HG02840 (cell line): ENCODE results near the gene DCXR.

Experiments
- ATAC-seq: cut with Tn5 transposase; IDR thresholded peaks from one replicate; pipeline ENCODE4 v1.9.1; 2021; ENCODE audit warnings: mild to moderate bottlenecking, moderate library complexity, moderate number of reproducible peaks; ENCODE audit not compliant: unreplicated experiment, low FRiP score

DCXR gene

DNA sequence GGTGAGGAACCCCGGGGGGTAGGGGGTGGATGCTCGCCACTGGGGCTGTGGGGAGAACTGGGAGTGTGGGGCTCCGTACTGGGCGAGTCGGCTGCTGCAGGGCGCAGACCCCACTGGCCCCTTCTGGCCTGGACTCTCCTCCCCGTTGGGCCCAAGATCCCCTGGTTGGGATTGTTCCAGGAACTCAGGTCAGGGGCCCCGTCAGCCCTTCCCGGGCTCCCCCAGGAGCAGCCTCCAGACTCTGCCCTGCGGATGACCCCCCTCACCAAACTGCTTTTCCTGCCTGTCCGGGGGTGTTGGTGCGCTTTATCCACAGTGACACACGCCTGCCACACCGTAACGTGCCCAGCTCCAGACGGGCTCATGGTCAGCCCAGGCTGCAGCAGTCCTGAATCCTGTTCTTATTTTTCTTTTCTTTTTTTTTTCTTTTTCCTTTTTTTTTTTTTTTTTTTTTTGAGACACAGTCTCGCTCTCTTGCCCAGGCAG is 35.9 kb downstream of the DCXR start:
- ATAC-seq: no peak

DNA sequence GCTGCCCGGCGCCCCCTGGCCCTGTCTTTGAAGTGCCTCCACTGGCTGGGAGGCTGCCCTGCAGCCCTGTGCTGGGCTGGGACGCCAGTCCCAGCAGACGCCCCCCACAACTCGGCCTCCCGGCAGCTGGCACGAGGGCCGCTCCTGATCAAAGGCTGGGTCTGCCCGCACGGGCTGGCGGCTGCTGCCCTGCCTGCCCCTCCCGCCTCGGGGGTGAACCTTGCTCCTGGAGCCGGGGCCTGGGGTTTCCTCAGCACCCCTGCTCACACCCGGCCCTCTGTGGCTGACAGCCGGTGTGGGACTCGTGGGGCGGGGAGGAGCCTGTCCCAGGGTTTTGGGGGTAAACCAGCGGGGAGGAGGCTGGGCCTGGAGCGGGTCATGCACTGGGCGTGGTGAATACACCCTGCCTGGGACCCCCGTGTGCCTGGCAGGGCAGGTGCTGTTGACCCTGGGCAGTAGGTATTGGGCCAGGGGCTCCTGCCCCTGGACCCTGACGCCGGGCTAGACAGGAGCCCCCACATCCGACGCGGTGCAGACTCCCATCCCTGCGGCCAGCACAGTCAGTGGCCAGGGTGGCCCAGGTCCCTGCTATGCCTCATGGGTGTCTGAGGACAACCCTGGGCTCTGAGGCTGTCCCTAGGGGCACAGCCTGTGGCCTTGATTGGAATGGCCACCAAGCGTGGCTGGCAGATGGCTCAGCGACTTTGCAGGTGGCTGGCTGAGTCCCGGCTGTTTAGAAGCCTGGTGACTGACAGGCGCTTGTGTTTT is 36.5 kb downstream of the DCXR start:
- no peak for ATAC-seq

GRCh38 chr17:81999976-82000802 is 37.3 kb downstream of the DCXR start:
- ATAC-seq: no peak

- ATAC-seq: no peak
Measured at GRCh38 chr17:81999587-81999975, 37.9 kb downstream of the DCXR start.

DNA sequence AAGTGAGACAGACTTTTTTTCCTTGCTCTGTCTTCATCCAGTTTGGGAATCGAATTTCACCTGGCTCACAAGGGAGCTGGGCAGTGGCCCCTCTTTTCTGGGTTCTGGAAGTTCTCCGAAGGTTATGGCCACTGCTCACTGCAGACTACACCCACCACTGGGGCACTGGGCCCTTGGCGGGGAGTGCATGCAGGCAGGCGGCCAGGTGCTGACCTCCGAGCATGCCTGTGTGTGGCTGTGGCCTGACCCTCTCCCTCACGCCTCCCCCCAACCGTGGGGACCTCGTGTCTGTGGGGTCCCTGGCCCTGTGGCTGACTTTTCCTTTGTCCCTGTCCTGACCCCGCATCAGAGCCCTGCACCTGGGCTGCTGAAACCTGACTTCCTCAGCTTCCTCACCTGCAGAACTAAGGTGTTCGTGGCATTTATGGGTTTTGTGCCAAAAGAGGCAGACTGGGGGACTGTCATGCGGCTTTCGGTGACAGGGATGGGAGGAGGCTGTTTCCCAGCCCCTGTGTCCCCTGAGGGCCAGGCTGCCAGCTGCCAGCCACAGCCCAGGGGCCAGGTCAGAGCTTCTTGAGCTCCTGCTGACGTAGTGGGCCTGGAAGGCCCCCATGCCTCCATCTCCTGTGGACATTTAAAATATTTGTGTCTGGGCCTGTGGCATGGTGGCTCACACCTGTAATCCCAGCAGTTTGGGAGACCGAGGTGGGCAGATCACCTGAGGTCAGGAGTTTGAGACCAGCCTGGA is 38.6 kb downstream of the DCXR start:
- ATAC-seq: no peak

- no peak for ATAC-seq
Measured at GRCh38 chr17:81998212-81998611, 39.3 kb downstream of the DCXR start.

DNA sequence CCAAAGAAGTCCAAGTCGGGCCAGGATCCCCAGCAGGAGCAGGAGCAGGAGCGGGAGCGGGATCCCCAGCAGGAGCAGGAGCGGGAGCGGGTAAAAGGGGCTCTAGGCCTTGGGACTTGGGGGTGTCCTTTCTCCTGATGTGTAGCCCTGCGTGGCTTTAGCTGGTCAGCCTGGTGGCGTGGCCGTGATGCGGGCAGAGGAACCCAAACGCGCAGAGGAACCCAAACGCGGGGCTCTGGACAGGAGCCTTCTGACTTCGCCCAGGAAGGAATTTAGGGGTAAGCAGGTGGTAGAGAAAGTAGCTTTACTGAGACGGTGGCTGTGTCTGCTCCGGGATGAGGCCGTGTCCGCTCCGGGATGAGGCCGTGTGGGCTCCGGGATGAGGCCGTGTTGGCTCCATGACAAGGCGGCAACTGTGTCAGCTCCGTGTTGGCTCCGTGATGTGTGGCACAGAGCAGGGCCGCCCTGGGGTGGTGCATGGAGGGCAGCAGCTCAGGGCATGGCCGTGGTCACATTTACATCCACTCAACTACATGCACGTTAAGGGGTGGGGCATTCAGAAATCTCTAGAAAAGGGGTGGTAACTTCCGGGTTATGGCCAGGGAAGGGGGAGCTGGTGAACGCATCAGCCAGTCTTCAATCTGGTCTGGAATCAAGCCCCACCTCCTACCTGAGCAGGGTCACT is 40.6 kb downstream of the DCXR start:
- ATAC-seq: no peak

GRCh38 chr17:81996232-81996756 is 41.2 kb downstream of the DCXR start:
- ATAC-seq: no peak

DNA sequence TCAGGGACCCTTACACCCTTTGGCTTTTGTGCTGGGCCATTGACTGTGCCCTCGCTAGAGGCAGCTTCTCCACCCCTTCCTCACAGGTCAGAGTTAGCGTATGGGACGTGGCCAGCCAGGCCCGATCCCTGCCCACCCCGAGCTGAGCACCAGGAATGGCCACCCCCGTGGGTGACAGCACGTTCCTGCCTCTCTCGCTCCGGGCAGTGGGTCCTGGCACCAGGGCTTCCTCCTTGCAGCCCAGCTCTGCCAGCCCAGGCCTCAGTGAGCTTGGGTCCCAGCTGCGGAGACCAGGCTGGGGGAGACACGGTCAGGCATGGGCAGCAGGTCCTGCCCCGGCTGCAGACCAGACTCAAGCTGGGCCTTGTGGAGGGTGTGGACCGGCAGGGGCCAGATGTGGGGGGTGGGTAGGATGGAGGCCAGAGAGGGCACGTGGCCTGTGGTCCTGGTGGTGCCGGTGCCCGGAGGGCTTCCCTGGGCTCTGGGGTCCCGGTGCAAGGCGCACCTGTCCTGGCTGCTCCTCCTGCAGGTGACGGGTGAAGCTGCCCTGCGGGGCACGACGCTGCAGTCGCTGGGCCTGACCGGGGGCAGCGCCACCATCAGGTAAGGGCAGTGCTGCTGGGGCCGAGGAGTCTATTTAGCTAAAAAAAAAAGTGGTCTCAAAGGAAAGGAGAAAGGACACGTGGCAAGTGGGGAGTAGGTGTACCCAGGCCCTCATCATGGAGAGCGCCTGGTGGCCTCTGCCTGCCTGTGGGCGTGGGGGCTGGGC is 41.9 kb downstream of the DCXR start:
- no peak for ATAC-seq

GRCh38 chr17:81994593-81995462 is 42.7 kb downstream of the DCXR start:
- no peak for ATAC-seq

- ATAC-seq: no peak
Measured at GRCh38 chr17:81993729-81994592, 43.5 kb downstream of the DCXR start.

GRCh38 chr17:81992306-81993102 is 45.0 kb downstream of the DCXR start:
- no peak for ATAC-seq

GRCh38 chr17:81991684-81992305 is 45.7 kb downstream of the DCXR start:
- no peak for ATAC-seq

GRCh38 chr17:81990836-81991683 is 46.4 kb downstream of the DCXR start:
- no peak for ATAC-seq

- ATAC-seq: no peak
Measured at GRCh38 chr17:81987161-81987770, 50.2 kb downstream of the DCXR start.
